GM10266 (cell line): ENCODE results near the gene ASS1.

Experiments used
- DNase-seq: peaks from one replicate; pipeline ENCODE4 v3.0.0; 2012; ENCODE audit errors: extremely low spot score
- CTCF ChIP-seq: IDR thresholded peaks from 2 replicates; pipeline ENCODE4 v1.5.1; 2012; ENCODE audit warnings: mild to moderate bottlenecking, low read depth; ENCODE audit not compliant: control insufficient read depth, insufficient read depth; ENCODE audit errors: missing control alignments

The ASS1 gene

GRCh38 chr9:130535818-130536521 is 91.2 kb downstream of the ASS1 start:
- no peak for TF ChIP-seq CTCF
- DNase-seq: no peak

GRCh38 chr9:130536701-130537107 is 91.9 kb downstream of the ASS1 start:
- TF ChIP-seq CTCF: no peak
- no peak for DNase-seq

GRCh38 chr9:130537346-130538050 is 92.7 kb downstream of the ASS1 start:
- DNase-seq: no peak
- TF ChIP-seq CTCF: no peak

GRCh38 chr9:130539420-130540223 is 94.9 kb downstream of the ASS1 start:
- DNase-seq: no peak
- TF ChIP-seq CTCF: no peak

GRCh38 chr9:130541533-130541932 is 96.8 kb downstream of the ASS1 start:
- no peak for TF ChIP-seq CTCF

GRCh38 chr9:130542038-130542437 is 97.3 kb downstream of the ASS1 start:
- no peak for TF ChIP-seq CTCF
- no peak for DNase-seq

More at GRCh38 chr9:130541533-130541932, 96.8 kb downstream of the ASS1 start:
- DNase-seq: no peak
